OCI-LY1 (cell line): ENCODE results near the gene PEX1.
"Not testable (repeated sequence)": the region's sequence is repeated elsewhere in the genome, so short reads cannot be mapped to it uniquely, and the experiment has no call there.

ENCODE experiments used
- H2AFZ ChIP-seq: fragments of 200-600 bp; sonication (generic), shearing (Covaris generic); 2 replicates; pipeline ENCODE4 v1.6.0; 2014; ENCODE audit warnings: antibody characterized with exemption, mild to moderate bottlenecking, low read length
- H3F3A ChIP-seq: fragments of 200-600 bp; sonication (generic), shearing (Covaris generic); 2 replicates; pipeline ENCODE4 v1.6.0; 2014; ENCODE audit warnings: mild to moderate bottlenecking, antibody characterized with exemption, low read length, moderate library complexity; ENCODE audit not compliant: insufficient read depth
- H3K27ac ChIP-seq: fragments of 200-600 bp; sonication (generic); 2 replicates; pipeline ENCODE4 v1.5.1; 2014; ENCODE audit warnings: low read length, mixed run types, mild to moderate bottlenecking, low read depth; ENCODE audit not compliant: poor library complexity, severe bottlenecking
- H3K27me3 ChIP-seq: fragments of 200-600 bp; sonication (generic); 2 replicates; pipeline ENCODE4 v1.6.0; 2014; ENCODE audit warnings: antibody characterized with exemption, mild to moderate bottlenecking, low read length, moderate library complexity; ENCODE audit not compliant: insufficient read depth
- H3K36me3 ChIP-seq: fragments of 200-600 bp; sonication (generic); 2 replicates; pipeline ENCODE4 v1.6.1; 2014; ENCODE audit warnings: mild to moderate bottlenecking, antibody characterized with exemption, low read length, moderate library complexity, mixed read lengths; ENCODE audit not compliant: insufficient read depth
- H3K4me1 ChIP-seq: fragments of 200-600 bp; sonication (generic); 2 replicates; pipeline ENCODE4 v1.5.1; 2014; ENCODE audit warnings: mild to moderate bottlenecking, low read length, moderate library complexity; ENCODE audit not compliant: insufficient read depth, severe bottlenecking
- H3K4me2 ChIP-seq: fragments of 200-600 bp; sonication (generic), shearing (Covaris generic); 2 replicates; pipeline ENCODE4 v1.6.1; 2014; ENCODE audit warnings: low read length
- H3K4me3 ChIP-seq: fragments of 200-600 bp; sonication (generic); 2 replicates; pipeline ENCODE4 v1.5.1; 2014; ENCODE audit warnings: low read length, low read depth, mild to moderate bottlenecking, mixed read lengths; ENCODE audit not compliant: poor library complexity, severe bottlenecking
- H3K79me2 ChIP-seq: fragments of 200-600 bp; shearing (Covaris generic); 2 replicates; pipeline ENCODE4 v1.6.1; 2016; ENCODE audit warnings: mixed run types, low read length, mixed read lengths; ENCODE audit not compliant: insufficient read depth
- H3K9ac ChIP-seq: fragments of 200-600 bp; sonication (generic), shearing (Covaris generic); 2 replicates; pipeline ENCODE4 v1.6.1; 2014; ENCODE audit warnings: mild to moderate bottlenecking, low read length, mixed read lengths
- H3K9me2 ChIP-seq: fragments of 200-600 bp; sonication (generic), shearing (Covaris generic); 2 replicates; pipeline ENCODE4 v1.6.1; 2014; ENCODE audit warnings: low read depth, mild to moderate bottlenecking, low read length, mixed read lengths
- H3K9me3 ChIP-seq: fragments of 200-600 bp; shearing (Covaris generic); 2 replicates; pipeline ENCODE4 v1.6.1; 2014; ENCODE audit warnings: low read length, mixed read lengths
- H4K20me1 ChIP-seq: fragments of 200-600 bp; sonication (generic), shearing (Covaris generic); 2 replicates; pipeline ENCODE4 v1.6.0; 2016; ENCODE audit warnings: mild to moderate bottlenecking, low read length; ENCODE audit not compliant: insufficient read depth
- EZH2 ChIP-seq: fragments of 200-600 bp; sonication (generic), shearing (Covaris generic); IDR thresholded peaks from 2 replicates; pipeline ENCODE4 v1.8.0; 2017; ENCODE audit warnings: borderline replicate concordance, mixed run types, mild to moderate bottlenecking, antibody characterized with exemption, low read length, moderate library complexity, mixed read lengths
- TF ChIP-seq, protein P1 (sequence below): fragments of 200-600 bp; sonication (generic), shearing (Covaris generic); IDR thresholded peaks from 2 replicates; pipeline ENCODE4 v1.5.1; 2017; ENCODE audit warnings: mild to moderate bottlenecking, antibody characterized with exemption, low read length, moderate library complexity, mixed read lengths

Gene PEX1

DNA sequence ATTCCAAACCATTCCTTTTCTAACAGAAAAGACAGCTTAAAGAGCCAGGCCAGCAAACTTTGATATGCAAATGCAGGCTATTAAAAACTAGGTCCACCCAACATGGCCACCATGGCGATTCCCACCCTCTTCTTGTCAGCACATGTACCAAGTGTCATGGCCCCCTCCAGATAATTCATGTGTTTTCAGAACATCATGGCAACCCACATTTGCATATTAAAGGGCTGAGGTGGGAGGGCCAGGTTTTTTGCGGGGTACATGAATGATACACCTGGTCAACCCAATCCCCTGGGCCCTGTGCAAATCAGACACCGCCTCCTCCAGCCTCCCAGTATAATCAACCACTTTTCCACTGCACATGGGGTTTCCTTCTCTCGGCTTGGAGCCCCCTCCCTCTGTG lies 49.6 kb downstream of the PEX1 start:
- H3K79me2 ChIP-seq = no peaks in the 10 kb centered on the region
- no peaks in the 10 kb centered on the region for H4K20me1 ChIP-seq
- H3K9me2 ChIP-seq = no peaks in the 10 kb centered on the region
- no peak overlapping the region for H3K27ac ChIP-seq
- H3K4me2 ChIP-seq = no peak overlapping the region
- no peak for TF ChIP-seq EZH2
- TF ChIP-seq, protein P1, sequence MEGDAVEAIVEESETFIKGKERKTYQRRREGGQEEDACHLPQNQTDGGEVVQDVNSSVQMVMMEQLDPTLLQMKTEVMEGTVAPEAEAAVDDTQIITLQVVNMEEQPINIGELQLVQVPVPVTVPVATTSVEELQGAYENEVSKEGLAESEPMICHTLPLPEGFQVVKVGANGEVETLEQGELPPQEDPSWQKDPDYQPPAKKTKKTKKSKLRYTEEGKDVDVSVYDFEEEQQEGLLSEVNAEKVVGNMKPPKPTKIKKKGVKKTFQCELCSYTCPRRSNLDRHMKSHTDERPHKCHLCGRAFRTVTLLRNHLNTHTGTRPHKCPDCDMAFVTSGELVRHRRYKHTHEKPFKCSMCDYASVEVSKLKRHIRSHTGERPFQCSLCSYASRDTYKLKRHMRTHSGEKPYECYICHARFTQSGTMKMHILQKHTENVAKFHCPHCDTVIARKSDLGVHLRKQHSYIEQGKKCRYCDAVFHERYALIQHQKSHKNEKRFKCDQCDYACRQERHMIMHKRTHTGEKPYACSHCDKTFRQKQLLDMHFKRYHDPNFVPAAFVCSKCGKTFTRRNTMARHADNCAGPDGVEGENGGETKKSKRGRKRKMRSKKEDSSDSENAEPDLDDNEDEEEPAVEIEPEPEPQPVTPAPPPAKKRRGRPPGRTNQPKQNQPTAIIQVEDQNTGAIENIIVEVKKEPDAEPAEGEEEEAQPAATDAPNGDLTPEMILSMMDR = no peak
- H2AFZ ChIP-seq = no peak overlapping the region
- peaks cover 5% of the 10 kb centered on the region for H3K27me3 ChIP-seq
- H3F3A ChIP-seq = no peaks in the 10 kb centered on the region
- H3K4me3 ChIP-seq = no peak overlapping the region
- H3K4me1 ChIP-seq = no peaks in the 10 kb centered on the region
- no peaks in the 10 kb centered on the region for H3K9me3 ChIP-seq
- no peak overlapping the region for H3K9ac ChIP-seq
- H3K36me3 ChIP-seq = no peaks in the 10 kb centered on the region

DNA sequence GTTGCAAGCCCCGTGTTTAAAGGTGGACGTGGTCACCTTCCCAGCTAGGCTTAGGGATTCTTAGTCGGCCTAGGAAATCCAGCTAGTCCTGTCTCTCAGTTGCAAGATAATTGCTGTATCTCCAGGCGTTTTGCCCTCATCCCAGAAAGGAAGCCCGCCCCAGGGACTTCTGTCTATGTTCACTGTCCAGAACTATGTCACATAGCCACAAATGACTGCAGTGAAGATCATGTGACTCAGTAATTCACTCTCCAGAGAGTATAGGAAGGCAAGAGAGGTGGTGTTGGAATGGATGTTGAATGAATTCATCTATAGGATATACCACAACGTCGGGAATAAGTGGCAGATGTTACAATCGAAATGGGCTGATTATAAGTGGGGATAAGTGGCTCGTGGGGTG lies 50.2 kb downstream of the PEX1 start:
- Histone ChIP-seq H3K4me3 (no peak overlapping the region), H3K27ac (no peak overlapping the region), H3K36me3 (no peaks in the 10 kb centered on the region), H3K9ac (no peak overlapping the region), H2AFZ (no peak overlapping the region), H4K20me1 (no peaks in the 10 kb centered on the region), H3K9me3 (no peaks in the 10 kb centered on the region), H3K79me2 (no peaks in the 10 kb centered on the region), H3K4me2 (no peak overlapping the region), H3K27me3 (peaks cover 5% of the 10 kb centered on the region), H3K4me1 (no peaks in the 10 kb centered on the region), H3K9me2 (no peaks in the 10 kb centered on the region), H3F3A (no peaks in the 10 kb centered on the region)
- TF ChIP-seq, protein P1 = no peak
- no peak for TF ChIP-seq EZH2

DNA sequence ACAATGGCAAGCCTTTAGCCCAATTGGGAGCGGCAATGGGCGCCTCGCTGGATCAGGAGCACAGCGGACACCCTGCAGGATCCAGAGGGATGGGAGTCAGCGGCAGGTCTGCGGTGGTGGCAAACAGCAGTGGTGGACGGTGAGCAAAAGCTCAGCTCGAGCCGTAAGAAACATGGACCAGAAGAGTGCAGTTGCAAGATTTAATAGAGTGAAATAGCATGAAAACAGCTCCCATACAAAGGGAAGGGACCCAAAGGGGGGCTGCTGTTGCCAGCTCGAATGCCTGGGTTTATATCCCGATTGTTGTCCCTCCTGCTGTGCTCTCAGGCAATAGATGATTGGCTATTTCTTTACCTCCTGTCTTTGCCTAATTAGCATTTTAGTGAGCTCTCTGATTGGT lies 50.6 kb downstream of the PEX1 start, which contains the start of gene ERVW-1:
Gene ERVW-1, minus strand, starts transcription at position 266 of the 400 bp plus-strand sequence. CDS start 7,565 bp downstream, outside the sequence.
- not testable (repeated sequence) for H3K36me3 ChIP-seq, H3K4me1 ChIP-seq, H3K9me2 ChIP-seq, H2AFZ ChIP-seq, H4K20me1 ChIP-seq, H3F3A ChIP-seq, H3K4me3 ChIP-seq, H3K4me2 ChIP-seq, H3K79me2 ChIP-seq, H3K27me3 ChIP-seq, H3K27ac ChIP-seq, H3K9ac ChIP-seq, H3K9me3 ChIP-seq

DNA sequence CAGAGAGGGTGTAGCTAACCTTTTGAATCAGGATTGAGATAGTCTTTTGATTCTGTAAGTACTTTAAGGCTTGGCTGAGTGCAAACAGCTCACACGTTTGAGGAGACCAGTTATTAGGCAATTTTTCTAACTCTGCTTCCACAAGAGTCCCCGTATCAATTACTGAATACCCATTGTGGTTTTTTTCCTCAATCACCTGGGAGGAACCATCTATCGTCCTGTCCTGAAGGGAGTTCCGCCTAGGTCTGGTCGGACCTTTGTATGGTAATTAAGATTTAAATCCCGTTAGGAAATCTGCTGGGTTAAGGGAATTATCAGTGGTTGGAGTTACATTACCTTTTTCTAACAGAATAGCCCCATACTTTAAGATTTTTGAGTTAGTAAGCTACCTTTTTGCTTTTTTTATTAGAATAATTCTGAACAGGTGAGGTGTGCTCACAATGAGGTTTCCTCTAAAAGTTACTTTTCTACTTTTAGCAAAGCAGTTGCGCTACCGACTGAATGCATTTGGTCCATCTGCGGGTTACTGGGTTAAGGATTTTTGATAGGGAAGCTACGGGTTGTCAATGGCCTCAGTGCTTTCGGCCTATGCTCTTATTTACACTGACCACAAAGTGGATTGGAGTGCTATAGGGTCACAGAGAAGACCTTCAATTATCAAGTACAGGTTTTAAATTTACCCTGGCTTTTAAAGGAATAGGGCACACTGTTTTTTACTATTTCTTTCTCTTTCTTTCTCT lies 52.3 kb downstream of the PEX1 start:
- not testable (repeated sequence) for H4K20me1 ChIP-seq, H3K27ac ChIP-seq, H3K4me2 ChIP-seq, H3K9me3 ChIP-seq, H3F3A ChIP-seq, H3K27me3 ChIP-seq, H3K36me3 ChIP-seq, H2AFZ ChIP-seq, H3K4me1 ChIP-seq, H3K4me3 ChIP-seq, H3K79me2 ChIP-seq, H3K9ac ChIP-seq, H3K9me2 ChIP-seq

DNA sequence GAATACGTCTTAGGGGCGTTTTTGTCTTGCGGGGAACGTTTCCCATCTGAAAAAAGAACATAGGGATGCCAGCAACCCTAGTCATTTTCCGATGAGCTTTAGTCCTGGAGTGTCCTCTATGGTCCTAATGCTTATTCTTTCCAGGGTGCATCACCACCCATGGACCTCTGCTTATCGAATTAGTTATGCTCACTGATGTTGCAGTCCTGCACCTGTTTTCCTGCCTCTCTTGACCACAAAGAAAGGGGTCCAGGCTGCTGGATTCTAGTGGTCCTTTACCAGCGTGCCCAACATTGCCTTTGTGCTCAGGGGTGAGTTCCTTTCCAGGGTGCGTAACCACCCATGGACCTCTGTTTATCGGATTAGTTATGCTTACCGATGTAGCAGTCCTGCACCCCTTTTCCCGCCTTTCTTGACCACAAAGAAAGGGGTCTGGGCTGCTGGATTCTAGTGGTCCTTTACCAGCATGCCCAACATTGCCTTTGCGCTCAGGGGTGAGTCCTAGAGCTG lies 53.0 kb downstream of the PEX1 start:
- H3F3A ChIP-seq, H3K9me2 ChIP-seq, H3K9me3 ChIP-seq, H3K4me1 ChIP-seq, H3K27ac ChIP-seq, H3K79me2 ChIP-seq, H3K4me2 ChIP-seq, H2AFZ ChIP-seq, H4K20me1 ChIP-seq, H3K9ac ChIP-seq, H3K36me3 ChIP-seq, H3K27me3 ChIP-seq, H3K4me3 ChIP-seq: not testable (repeated sequence)

DNA sequence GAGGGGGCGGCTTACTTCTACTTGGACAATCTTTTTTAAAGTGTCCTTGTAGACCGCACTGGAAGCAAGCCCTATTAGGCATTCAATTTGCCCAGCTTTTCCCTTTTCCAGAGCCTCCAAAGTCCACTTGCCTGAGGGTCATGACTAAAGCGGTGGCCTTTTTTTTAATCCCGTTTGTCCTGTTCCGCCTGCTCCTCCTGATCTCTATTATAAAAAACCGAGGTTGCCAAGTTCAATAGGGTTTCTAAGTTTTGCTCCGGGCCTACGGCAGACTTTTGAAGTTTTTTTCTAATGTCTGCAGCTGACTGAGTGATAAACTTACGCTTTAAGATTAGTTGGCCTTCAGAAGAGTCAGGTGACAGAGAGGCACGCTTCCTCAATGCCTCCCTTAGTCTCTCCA lies 54.3 kb downstream of the PEX1 start:
- not testable (repeated sequence) for H3K36me3 ChIP-seq, H3K9me2 ChIP-seq, H3K9ac ChIP-seq, H4K20me1 ChIP-seq, H3K4me2 ChIP-seq, H3K79me2 ChIP-seq, H2AFZ ChIP-seq, H3K9me3 ChIP-seq, H3K4me1 ChIP-seq, H3K27ac ChIP-seq, H3F3A ChIP-seq, H3K27me3 ChIP-seq, H3K4me3 ChIP-seq
